Left renal cortex interstitium (tissue), 4 donors: Measurements from ENCODE around the gene GSPT1. TPM values are rescaled to one million over a fixed set of nuclear protein-coding genes. Genes with fewer than 3 reads are reported as not detected.
"Not testable (repeated sequence)": the region's sequence is repeated elsewhere in the genome, so short reads cannot be mapped to it uniquely, and the experiment has no call there.

ENCODE experiments used
- DNase-seq, 4 donors: peaks; one replicate each; pipeline ENCODE4 v3.0.0-alpha.2; 2013; ENCODE audit warnings: low read depth in 4 of 4, low spot score in 2 of 4, missing footprints in 1 of 4
- polyA plus RNA-seq, 4 donors: library from polyadenylated mRNA; unstranded; fragments of 120-200 nt; gene quantifications; one replicate each; pipeline ENCODE4 v1.2.1, GENCODE V29; 2013; ENCODE audit not compliant: insufficient read length in 4 of 4

GSPT1 gene
- polyA plus RNA-seq, 4 donors: 97.8 to 124 (median 111) TPM

DNA sequence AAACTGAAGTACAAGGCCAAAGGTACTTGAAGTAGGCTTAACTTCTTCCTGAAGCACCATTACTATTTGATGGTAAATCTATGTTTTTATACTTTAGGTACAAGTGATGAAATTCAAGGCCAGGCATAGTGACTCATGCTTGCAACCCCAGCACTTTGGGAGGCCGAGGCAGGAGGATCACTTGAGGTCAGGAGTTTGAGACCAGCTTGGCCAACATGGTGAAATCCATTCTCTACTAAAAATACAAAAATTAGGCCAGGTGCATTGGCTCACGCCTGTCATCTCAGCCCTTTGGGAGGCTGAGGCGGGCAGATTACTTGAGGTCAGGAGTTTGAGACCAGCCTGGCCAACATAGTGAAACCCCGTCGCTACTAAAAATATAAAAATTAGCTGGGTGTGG lies 92.1 kb downstream of the GSPT1 start:
- not testable (repeated sequence) for DNase-seq

DNA sequence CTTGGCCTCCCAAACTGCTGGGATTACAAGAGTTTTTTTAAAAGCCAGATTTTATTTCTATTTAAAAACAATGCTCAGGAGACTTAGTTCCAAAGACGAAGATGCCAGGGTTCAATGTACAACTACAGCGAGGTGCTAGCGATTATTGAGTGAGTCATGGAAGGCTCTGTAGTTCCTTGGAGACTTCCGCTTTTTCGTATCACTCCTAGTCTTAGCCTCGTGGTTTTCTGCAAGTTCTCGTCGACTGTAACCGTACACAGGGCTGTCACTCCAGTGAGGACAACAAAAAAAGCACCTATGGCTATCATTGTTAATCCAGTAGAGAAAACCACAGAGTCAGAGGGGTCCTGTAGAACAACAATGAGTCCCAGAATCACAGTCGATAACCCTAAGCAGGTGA lies 96.0 kb downstream of the GSPT1 start:
- DNase-seq: no peak

DNA sequence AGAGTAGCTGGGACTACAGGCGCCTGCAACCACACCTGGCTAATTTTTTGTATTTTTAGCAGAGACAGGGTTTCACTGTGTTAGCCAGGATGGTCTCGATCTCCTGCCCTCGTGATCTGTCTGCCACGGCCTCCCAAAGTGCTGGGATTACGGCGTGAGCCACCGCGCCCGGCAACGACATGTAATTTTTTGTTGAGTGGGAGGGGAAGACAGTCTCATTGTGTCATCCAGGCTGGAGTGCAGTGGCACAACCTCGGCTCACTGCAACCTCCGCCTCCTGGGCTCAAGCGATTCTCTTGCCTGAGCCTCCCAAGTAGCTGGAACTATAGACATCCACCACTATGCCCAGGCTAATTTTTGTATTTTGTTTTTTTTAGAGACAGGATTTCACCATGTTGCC lies 96.8 kb downstream of the GSPT1 start:
- not testable (repeated sequence) for DNase-seq

Other genes starting within 250 kb of the GSPT1 start
- gene SNN, start 247.5 kb downstream of the GSPT1 start, polyA plus RNA-seq: 10 to 100 TPM; 30.4 to 39.4 (median 37.4) TPM
- 10 to 100 TPM; 39.5 to 44.2 (median 41.9) TPM for gene TXNDC11, start 173.1 kb downstream of the GSPT1 start, polyA plus RNA-seq
- gene ZC3H7A, start 118.7 kb downstream of the GSPT1 start, polyA plus RNA-seq: 100 to 1,000 TPM in 1 of 4 donors, 10 to 100 TPM in 3; 64.1 to 113 (median 84.7) TPM
- 100 to 1,000 TPM; 206 to 264 (median 228) TPM for gene RSL1D1, start 64.4 kb downstream of the GSPT1 start, polyA plus RNA-seq
- gene NPIPB2, start 26.1 kb upstream of the GSPT1 start, polyA plus RNA-seq: 10 to 100 TPM in 2 of 4 donors, under 1 TPM in 2; 0.65 to 21.0 (median 6.4) TPM
- under 1 TPM in 3 of 4 donors, not detected in 1; 0.20 to 0.36 (median 0.27) TPM for gene TNFRSF17, start 49.3 kb upstream of the GSPT1 start, polyA plus RNA-seq
- gene SNX29, start 60.8 kb upstream of the GSPT1 start, polyA plus RNA-seq: 10 to 100 TPM; 31.0 to 36.4 (median 33.0) TPM